NCI-H345 treated with DMSO at 0.1 percent for 48 hours (cell line): ENCODE results near the gene CD69.

Experiments used
- DNase-seq: peaks from one replicate; lab custom pipeline; 2025; ENCODE audit not compliant: unreplicated experiment; lab: John Stamatoyannopoulos, UW

CD69 gene

DNA sequence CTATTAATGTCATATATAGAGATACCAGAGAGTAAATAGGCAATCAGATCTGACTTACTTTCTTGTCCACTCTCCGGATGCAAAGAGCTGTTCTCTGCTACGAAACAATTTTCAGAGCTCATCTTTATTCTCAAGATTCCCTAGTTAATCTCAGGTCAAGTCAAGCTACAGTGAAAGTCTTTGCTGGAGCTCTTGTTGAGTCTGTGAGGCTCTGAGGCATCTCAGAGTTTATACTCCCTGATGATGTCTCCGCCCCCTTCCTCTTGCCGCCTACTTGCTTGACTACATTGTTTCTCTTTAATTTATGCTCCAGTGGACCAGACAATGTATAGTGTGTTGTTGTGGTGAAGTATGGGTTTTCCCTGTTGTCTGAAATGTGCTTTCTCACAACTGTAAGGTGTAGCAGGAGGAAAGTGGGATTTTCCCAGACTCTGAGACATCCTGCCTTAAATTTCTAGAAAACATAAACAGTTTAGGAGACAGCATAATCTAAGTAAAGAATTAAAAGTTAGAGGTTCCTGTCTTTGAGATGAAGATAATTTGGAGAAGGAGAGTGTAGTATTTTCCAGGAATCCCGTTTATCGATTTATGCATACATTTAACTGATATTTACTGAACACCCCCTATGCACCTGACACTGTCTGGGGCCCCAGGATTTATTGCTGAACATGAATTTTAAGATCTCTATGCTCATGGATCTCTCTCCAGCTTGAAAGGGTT, at the start of gene CD69:
TSS of gene CD69 (minus strand) at position 203 of the 720 bp plus-strand sequence. CDS start at position 122, 81 bp downstream.
- DNase-seq, result no peak

DNA sequence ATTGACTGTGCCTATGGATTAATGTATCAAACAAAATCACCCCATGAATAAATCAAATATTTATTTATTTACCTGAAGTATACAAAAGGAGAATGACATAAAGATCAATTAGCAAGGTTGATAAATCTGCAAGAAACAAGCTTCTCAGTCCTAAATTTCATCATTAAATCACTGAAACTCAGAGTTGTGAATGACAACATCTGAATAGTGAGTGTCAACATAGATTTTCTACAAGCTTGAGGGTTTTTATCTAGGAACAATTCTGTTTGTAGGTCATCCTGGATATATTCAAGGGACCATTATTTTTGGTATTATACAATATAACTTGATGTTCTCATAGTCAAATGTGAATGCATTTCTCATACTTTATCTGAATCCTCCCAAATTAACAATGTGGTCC, 49.2 kb upstream of the CD69 start:
- DNase-seq, result no peak

DNA sequence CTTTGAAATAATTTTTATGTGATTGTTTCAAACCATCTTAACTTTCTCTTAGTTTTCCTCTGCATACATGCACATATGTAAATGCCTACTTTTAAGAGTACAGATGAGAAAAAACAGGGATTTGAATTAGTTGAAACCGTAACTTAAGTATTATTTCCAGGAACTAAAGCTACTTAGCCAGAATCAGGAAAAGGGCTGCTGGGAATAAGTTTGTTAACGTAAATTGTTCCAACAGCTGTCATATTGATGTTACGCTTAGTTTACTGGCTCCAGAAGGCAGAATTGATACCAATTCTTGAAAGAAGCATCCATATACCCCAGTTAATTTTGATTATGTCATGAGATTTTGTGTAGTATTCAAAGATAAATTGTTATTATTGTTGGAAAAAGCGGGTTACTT, 48.6 kb upstream of the CD69 start:
- DNase-seq, result no peak

DNA sequence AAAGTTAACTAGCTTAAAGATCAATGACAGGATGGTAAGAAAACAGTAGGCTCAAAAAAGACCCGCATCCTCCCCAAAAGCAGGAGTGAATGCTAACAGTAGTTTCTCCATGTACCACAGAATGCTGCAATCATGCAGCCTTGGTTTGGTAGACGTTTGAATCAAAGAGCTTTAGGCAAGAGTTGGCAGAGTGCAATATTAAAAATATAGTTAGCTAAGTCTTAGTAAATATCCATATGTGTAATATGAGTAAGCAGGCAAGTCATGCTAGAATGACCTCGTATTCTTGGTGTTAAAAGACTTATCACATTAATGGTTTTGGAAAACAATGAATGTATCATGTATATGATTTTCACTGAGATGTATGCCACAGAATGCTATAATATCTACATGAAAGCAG, 47.8 kb upstream of the CD69 start:
- DNase-seq, result no peak

DNA sequence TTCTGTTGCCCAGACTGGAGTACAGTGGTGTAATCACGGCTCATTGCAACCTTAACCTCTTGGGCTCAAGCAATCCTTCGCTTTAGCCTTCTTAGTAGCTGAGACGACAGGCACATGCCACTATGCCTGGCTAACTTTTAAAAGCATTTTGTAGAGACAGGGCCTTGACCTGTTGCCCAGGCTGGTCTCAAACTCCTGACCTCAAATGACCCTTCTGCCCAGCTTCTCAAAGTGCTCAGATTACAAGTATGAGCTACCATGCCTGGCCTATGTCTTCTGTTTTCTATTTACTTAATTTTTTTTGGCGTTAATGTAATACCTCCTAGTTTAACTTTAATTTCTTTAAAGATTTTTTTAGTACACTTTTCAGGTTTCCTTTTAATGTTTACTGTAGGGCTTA, 46.0 kb upstream of the CD69 start:
- DNase-seq, result no peak

DNA sequence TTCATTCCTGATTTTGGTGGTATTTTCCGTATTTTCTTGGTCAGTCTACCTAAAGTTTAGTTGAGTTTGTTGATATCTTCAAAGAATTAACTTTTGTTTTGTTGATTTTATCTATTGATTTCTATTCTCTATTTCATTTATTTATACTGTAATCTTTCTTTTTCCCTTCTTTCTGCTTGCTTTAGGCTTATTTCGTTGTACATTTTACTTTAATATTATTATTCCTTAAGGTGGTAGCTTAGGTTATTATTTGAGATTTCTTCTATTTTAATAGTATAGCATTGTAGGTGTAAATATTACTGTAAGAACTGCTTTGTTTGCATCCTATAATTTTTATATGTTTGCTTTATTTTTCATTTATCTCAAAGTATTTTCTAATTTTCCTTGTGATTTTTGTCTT, 45.2 kb upstream of the CD69 start:
- no peak for DNase-seq

DNA sequence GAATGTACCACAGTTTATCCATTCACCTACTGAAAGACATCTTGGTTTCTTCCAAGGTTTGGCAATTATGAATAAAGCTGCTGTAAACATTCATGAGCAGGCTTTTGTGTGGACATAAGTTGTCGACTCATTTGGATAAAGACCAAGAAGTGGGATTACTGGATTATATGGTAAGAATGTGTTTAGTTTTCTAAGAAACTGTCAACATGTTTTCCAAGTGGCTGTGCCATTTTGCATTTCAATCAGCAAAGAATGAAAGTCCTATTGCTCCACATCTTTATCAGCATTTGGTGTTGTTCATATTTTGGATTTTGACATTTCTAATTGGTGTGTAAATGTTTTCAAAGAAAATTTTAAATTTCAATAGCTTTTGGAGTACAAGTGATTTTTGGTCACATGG, 39.3 kb upstream of the CD69 start:
- no peak for DNase-seq

DNA sequence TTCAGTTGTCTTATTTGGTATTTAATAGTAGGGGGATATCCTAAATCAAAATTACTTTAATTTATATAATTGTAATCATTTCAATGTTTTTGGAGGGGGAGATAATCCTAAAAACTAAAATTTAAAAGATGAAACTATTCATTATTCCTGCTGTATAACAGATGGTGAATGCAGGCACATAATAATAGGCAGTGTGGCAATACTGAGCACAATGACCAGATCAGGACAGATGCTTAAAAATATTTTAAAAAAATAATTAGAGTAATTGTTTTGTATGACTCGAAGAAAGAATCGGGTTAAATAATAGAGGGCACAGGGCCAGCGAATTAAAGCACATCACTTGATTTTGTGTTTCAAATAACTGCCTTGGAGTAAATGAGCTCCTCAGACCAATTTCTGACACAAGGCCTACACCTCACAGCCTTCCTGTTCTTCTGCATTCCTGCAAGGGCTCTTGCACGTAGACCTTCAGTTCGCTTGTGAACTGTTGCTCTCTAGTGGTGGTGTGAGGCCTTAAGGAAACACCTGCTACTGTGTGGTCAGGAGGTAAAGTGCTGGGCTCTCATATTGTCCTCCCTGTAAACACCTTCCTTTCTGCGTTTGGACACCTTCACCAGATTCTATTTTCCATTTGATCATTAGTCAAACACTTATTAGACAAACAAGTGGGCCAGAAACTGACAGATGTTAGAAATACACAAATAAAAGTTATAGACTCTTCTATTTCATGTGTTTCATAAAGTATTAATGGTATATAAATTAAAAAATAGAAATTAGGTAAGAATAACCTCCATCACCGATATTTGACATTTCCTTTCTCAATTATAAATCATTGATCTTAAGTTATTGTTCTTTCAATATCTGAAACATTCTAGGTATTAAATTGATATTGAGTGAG, 37.3 kb upstream of the CD69 start:
- no peak for DNase-seq

DNA sequence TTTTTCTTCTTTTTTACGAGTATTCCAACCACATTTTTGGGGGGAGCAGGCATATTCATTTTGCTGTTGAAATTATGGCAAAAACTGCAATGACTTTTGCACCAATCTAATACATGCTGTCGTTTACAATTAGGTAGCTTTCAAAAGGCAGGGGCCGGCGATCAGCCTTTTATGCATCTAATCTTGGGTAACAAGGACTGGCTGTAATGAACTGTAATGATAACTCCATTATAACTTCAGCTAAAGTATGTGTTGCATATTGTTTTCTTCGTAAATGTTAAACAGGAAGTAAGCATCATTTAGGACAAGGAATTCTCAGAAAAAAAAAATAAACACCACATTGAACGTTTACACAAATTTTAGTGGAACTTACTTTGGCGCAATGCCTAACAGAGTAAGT, 36.3 kb upstream of the CD69 start:
- DNase-seq, result no peak

DNA sequence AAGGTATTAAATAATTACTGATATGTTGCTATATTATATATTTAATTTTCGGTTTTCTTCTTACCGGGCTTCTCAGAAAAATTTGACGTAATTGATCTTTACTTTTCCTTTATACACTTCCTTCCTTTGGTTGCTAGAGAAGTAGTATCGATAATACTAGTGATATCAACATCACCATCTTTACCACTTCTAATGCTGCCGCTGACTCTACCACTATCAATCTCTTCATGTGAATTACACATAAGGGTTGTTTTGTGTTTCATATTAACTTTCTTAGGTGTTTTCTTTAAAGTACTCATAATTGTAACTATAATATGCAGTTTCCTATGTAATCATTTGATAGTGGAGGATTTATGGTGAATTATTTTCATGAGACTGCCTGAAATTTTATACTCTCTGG, 35.6 kb upstream of the CD69 start:
- DNase-seq, result no peak

DNA sequence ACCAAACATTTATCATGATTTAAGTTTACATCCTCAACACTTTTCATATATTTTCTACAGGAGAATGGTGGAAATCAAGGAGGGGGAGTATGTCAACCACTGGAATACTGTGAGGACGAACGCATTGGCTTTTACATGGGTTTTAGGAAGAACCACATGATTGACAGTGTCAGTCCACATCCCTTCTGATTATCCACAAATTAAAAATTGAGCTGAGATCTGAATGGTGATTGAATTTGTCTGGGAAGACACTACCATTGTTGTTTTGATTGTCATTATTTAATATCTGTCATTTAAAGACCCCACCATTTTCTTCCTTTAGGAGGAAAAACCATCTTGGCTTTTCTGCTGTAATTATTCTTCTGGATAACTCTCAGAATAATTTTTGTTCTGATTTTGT, 35.2 kb upstream of the CD69 start:
- no peak for DNase-seq

DNA sequence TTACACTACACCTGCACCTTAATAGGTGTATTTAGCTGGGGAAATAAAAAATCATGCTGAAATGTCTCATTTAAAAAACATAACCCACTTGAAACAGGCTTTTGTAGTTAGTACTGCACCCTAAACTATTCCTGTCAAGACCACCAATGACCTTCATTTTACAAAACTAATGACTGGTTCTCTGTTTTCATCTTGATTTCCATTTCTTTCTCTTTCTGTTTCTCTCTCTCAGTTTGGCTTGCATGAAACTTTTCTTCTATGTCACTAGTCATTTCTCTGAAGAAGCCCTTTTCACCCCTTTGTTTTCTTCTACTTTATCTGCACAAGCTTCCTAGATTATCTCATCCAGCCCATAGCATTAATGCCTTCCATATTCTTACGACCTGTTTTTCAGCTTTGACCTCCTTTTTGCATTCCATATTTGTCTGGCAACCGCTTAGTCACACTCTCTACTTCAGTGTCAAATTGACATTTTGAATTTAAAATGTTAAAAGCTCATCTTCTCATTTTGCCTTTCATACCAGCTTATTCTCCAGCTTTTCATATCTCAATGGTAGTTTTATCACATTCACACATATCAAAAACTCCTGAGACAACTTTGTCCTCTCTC, 33.9 kb upstream of the CD69 start:
- no peak for DNase-seq

DNA sequence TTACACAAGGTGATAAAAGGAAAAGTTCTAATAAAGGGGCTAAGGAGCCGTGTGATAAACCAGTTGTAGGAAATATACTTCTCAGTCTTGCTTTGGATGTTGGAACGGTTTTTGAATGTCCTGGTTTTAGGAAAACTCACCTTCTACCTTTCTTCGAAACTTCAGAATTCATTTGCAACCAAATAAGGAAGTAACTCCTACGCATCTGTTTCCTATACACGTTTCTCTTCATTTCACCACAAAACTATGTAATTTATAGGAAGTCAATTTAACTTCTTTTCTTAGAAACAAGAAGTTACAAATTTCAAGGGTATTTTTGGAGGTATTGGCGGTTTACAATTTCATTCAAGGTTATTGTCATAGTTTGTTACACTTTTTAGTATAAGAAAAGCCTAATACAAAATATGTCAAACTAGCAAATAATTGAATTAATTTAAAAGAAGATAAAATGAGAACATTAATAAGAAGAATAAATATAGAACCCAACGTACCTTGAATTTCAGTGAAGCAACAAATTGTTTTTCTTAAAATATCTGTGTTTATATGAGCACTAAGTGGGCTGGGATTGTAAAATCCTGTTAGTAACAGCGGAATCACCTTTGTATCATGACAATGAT, 33.2 kb upstream of the CD69 start:
- no peak for DNase-seq

DNA sequence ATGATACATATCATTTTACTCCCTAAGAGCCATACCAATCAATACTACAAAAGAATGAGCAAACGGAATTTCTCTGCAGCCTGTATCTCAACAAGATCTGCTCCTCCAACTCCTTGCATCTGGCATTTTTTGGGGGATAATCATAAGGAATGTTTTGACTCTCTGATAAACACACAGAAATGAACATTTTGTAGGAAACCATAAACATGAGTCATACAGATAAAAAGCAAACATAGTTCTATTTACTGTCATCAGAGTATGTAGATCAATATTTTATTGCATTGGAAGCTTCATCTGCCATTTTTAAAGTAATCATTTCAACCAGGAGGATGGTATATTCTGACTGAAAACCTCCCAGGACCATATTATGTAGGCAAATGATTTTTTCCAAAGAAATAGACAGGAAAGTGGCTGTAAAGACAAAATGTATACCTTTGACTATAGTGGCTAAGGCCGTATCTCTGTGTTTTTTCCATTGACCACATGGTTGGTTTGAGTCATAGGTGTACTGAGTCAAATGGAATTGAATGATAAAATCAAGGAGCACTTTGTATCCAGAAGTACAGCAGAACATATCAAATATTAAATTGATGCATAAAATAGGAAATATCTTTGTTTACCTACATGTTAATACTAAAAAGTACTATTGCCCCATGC, 32.4 kb upstream of the CD69 start:
- no peak for DNase-seq

DNA sequence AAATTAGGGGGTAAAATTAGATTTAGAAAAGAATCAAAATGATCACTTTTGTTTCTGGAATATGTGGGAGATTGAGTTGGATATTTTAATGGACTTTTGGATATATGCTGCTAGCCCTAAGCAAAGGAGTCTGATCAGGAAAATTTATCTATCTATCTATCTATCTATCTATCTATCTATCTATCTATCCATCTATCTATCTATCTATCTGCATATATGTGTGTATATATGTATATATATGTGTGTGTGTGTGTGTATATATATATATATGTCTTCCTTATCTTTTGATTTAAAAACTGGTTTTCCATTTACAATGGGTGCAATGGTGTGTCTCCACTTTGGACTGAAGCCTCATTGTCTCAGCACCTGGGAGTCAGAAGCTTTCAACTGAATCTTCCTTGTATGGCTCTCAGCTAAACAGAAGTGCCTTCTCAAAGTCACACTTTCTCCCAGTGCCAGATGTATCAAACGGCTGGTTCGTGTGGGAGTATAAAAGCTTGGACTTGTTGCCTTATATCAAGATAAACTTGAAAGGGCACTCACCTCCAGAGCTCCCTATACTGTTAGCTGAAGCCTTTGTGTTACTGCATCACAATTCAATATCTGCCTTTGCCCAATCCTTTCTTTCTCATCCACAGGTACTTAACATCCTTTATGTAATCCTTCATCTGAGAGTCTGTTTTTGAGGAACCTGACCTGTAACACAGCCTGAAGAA, 31.6 kb upstream of the CD69 start:
- DNase-seq, result no peak

DNA sequence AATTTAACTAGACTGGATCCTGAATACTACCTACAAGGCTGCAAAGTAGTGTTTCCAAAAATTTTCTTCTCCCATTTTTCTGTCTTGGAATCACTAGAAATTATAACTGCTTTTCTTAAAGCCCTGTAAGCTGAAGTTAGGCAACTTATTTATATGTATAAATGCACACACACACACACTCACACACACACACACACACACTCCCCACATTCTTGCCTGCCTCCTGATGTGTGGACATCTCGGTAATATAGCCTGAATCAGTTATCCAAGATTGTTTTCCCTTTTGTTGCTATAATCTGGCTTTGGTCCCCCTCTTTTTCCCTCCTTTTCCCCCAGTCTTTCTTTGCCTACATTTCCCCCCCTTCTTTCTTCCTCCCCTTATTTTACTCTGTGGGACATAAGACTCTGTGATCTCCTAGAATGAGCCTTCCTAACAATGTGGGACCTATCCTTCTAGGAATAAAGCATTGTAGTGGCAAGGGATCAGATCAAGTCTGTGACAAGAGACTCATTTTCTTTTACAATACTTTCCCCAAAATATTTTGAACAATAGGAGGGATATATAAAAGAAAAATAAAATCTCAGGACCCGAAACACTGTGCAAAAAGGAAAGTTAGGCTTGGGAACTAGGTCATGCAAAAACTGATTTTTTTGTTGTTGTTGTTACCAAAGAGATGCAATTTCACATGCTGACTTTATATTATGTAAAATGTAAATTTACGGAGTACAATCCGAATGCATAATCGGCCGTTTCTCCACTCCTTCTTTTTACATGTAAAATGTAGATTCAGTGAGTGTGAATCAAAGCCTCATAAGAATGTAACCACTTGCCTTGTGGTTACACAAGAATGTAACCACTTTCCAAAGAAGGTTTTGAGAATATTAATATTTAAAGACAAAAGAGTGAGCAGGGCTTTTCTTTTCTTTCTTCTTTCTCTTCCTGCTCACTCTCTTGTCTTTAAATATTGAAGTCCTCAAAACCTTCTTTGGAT, 26.3 kb upstream of the CD69 start:
- DNase-seq, result no peak

DNA sequence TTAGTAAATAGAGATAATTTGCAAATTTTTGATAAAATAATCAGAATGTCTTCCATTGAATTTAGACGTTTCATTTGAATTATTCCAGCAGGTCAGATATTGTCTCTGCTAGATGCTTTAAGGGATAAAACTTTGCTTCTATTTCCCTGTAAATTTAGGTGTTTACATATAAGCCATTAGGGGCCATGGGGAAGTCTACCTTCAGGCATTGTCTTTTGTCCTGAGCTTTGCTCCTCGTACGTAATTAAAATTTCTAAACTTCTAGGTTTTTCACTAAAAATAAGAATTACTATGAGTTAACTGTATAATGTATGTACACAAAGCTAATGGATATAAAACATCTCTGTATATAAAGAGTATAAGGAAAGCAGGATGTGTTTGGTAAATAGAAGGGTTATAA, 24.1 kb upstream of the CD69 start:
- no peak for DNase-seq

DNA sequence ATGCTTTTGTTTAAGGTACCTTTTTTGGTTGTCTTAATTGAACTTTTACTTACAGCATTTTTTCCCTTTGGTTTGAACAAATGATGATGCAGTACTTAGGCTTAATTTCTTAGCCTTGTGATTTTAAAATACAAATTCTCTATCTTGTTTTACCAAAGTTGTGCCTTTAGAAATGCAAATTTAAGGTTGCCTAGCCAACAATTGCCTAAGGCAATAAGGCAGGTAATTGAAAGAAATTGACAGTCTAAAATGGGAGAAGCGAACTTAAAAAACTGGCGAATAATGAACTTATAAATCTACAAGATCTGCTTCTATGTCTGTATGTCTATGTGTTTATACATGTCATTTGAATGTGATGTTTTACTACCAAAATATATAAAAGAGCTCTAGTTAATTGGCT, 23.6 kb upstream of the CD69 start:
- DNase-seq, result no peak
